Thoracic aorta (tissue), 2 donors: ENCODE measurements around the gene GP2. TPM values are rescaled to one million over a fixed set of nuclear protein-coding genes. Genes with fewer than 3 reads are reported as not detected.

Source experiments
- ATAC-seq: fragments of 150-250 bp; one replicate; pipeline ENCODE4 v1.8.0; 2017; ENCODE audit warnings: low read depth; ENCODE audit not compliant: insufficient number of reproducible peaks, low FRiP score
- DNase-seq: peaks from one replicate; pipeline ENCODE4 v3.0.0-alpha.2; 2020; ENCODE audit warnings: low spot score
- H3K27ac ChIP-seq, 2 donors: fragments of 200-600 bp; sonication (generic); 1 replicate in 1 of 2; 2 replicates in 1 of 2; pipeline ENCODE4 v1.5.1; 2016; ENCODE audit warnings: mild to moderate bottlenecking in 2 of 2, moderate library complexity in 2 of 2
- H3K27me3 ChIP-seq: fragments of 200-600 bp; sonication (generic); replicated peaks from 2 replicates; pipeline ENCODE4 v1.6.0; 2016; ENCODE audit warnings: mild to moderate bottlenecking; ENCODE audit not compliant: insufficient read depth
- H3K36me3 ChIP-seq: fragments of 200-600 bp; sonication (generic); one replicate; pipeline ENCODE4 v1.5.1; 2016
- H3K4me1 ChIP-seq, 2 donors: fragments of 200-600 bp; sonication (generic); 1 replicate in 1 of 2; 2 replicates in 1 of 2; pipeline versions ENCODE4 v1.5.1 to v1.6.0; 2016; ENCODE audit warnings: low read depth in 2 of 2, mild to moderate bottlenecking in 1 of 2; ENCODE audit not compliant: control insufficient read depth in 1 of 2
- H3K4me3 ChIP-seq: fragments of 200-600 bp; sonication (generic); 2 replicates; pipeline ENCODE4 v1.5.1; 2016; ENCODE audit warnings: mild to moderate bottlenecking
- H3K9me3 ChIP-seq: fragments of 200-600 bp; sonication (generic); 2 replicates; pipeline ENCODE4 v1.5.1; 2016
- total RNA-seq, 2 donors: library from RNA; depleted of rRNA; stranded (reverse); fragments of >200 nt; gene quantifications; one replicate each; pipeline versions ENCODE4 v1.1.0 to v1.2.3, GENCODE V29; 2016
- TF ChIP-seq, protein P1 (sequence below): fragments of 200-600 bp; sonication (generic); IDR thresholded peaks from one replicate; pipeline ENCODE4 v1.5.1; 2019; ENCODE audit warnings: antibody characterized with exemption

GP2 gene
- total RNA-seq, 2 donors from 2014 or later = 2.6 to 8.7 TPM

DNA sequence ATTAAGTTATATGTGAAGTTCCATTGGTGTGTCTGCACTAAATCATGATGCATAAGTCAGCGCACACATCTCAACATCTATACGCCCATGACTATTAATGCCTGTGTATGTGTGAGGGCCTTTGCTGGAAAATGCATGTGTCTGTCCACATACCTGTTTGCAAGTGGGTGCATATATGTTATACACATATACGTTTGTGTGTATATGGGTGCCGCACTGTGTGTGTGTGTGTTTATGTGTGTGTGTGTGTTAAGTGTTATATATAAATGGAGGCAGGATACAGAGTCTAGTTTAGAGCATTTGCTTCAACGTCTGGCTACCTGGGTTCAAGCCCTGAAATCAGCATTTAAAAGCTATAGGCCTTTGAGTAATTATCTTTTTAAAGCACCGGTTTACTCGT lies 19.5 kb downstream of the GP2 start:
- Histone ChIP-seq H3K27ac (no peak overlapping the region), H3K36me3 (no peaks in the 10 kb centered on the region), H3K9me3 (no peaks in the 10 kb centered on the region), H3K4me1 (no peaks in the 10 kb centered on the region), H3K27me3 (no peaks in the 10 kb centered on the region), H3K4me3 (no peak overlapping the region)
- DNase-seq = no peak
- ATAC-seq = no peak
- TF ChIP-seq, protein P1, sequence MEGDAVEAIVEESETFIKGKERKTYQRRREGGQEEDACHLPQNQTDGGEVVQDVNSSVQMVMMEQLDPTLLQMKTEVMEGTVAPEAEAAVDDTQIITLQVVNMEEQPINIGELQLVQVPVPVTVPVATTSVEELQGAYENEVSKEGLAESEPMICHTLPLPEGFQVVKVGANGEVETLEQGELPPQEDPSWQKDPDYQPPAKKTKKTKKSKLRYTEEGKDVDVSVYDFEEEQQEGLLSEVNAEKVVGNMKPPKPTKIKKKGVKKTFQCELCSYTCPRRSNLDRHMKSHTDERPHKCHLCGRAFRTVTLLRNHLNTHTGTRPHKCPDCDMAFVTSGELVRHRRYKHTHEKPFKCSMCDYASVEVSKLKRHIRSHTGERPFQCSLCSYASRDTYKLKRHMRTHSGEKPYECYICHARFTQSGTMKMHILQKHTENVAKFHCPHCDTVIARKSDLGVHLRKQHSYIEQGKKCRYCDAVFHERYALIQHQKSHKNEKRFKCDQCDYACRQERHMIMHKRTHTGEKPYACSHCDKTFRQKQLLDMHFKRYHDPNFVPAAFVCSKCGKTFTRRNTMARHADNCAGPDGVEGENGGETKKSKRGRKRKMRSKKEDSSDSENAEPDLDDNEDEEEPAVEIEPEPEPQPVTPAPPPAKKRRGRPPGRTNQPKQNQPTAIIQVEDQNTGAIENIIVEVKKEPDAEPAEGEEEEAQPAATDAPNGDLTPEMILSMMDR = no peak

DNA sequence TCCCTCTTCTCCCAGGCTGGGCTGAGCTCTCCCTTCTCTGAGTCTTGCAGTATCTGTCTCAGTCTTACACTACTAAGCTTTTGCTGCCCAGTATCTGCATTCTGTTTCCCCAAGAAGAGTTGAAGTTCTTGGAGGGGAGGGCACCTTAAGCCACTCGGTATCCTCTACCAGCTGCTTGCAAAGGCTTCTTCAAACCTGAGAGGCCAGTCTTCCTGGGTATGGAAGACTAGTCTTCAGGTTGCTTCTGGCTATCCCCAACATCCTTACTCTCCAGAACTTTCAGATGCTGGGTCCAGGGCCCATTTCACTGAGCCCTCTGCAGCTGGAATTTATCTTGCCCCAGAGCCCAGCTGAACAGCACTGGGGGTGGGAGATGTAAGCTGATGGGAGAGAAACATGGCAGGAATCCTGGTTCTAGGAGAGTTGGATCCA lies 20.1 kb downstream of the GP2 start:
- no peak for DNase-seq
- H3K9me3 ChIP-seq = no peaks in the 10 kb centered on the region
- H3K4me3 ChIP-seq = no peak overlapping the region
- H3K36me3 ChIP-seq = no peaks in the 10 kb centered on the region
- TF ChIP-seq, protein P1 = no peak
- no peak overlapping the region for H3K27ac ChIP-seq
- no peaks in the 10 kb centered on the region for H3K27me3 ChIP-seq
- ATAC-seq = no peak
- no peaks in the 10 kb centered on the region for H3K4me1 ChIP-seq

DNA sequence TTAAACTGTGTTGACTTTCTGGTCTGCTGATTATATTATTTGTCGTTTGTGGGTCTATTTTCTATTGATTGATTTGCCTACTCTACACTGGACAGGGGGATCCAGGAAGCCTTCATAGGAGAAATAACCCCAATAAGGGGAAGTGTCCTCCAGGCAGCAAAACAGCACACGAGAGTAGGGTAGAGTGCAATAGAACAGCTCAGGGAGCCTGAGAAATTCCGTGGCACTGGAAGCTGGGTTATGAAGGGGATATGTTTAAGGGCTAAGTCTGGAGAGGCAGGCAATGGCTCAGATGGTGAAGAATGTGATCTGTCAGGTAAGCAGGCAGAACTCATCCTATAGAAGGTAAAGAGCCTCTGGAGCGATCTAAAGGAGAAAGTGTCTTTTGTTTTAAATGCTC lies 20.9 kb downstream of the GP2 start:
- DNase-seq (no peak), ATAC-seq (no peak)
- TF ChIP-seq, protein P1 = no peak
- Histone ChIP-seq H3K4me3 (no peak overlapping the region), H3K27ac (no peak overlapping the region), H3K9me3 (no peaks in the 10 kb centered on the region), H3K36me3 (no peaks in the 10 kb centered on the region), H3K4me1 (no peaks in the 10 kb centered on the region), H3K27me3 (no peaks in the 10 kb centered on the region)

DNA sequence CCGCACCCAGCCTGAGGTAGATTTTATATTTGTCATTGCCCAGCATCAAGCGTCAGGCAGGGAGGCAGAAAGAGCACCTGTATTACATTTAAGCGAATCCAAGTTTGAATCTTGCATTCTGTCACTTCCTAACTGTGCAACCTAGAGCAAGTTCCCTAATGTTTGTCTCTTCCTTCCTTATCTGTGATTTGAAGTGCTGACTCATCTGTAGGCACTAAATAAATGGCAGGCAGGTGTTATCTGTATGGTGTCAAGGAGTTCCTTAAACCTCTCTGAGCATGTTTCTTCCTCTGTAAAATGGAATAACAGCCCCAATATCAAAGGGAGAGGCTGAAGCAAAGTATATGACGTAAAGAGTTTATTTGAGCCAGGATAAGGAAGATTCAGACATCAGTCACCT lies 24.3 kb downstream of the GP2 start:
- Histone ChIP-seq H3K27me3 (no peaks in the 10 kb centered on the region), H3K4me3 (no peak overlapping the region), H3K9me3 (no peaks in the 10 kb centered on the region), H3K36me3 (no peaks in the 10 kb centered on the region), H3K27ac (no peak overlapping the region), H3K4me1 (no peaks in the 10 kb centered on the region)
- ATAC-seq (no peak), DNase-seq (no peak)
- TF ChIP-seq, protein P1 = no peak

DNA sequence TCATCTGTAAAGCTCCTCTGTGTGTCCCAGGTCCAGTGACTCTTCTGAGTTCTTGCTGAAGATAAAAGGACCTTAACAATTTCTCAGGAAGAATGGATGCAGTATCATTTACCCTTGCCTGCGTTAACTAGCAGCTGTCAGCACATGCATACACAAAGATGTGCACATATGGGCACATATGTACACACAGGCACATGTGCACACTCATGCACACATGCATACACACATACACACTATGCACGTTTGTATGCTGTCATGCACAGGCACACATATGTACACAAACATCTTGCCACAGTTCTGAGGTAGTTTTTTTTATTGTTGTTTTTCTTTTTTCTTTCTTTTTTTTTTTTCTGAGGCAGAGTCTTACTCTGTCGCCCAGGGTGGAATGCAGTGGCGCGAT lies 24.9 kb downstream of the GP2 start:
- TF ChIP-seq, protein P1 = no peak
- DNase-seq = no peak

More for the DNA sequence above, 24.9 kb downstream of the GP2 start:
- no peak for ATAC-seq
- Histone ChIP-seq H3K36me3 (no peaks in the 10 kb centered on the region), H3K4me3 (no peak overlapping the region), H3K27ac (no peak overlapping the region), H3K9me3 (no peaks in the 10 kb centered on the region), H3K27me3 (no peaks in the 10 kb centered on the region), H3K4me1 (no peaks in the 10 kb centered on the region)
